ENCODE measurements around the gene SH3PXD2A. TPM values are rescaled to one million over a fixed set of nuclear protein-coding genes. Genes with fewer than 3 reads are reported as not detected.

The SH3PXD2A gene
- total RNA-seq, 4 donors from 2014 or later, result 35.0 to 54.8 (median 45.4) TPM

DNA sequence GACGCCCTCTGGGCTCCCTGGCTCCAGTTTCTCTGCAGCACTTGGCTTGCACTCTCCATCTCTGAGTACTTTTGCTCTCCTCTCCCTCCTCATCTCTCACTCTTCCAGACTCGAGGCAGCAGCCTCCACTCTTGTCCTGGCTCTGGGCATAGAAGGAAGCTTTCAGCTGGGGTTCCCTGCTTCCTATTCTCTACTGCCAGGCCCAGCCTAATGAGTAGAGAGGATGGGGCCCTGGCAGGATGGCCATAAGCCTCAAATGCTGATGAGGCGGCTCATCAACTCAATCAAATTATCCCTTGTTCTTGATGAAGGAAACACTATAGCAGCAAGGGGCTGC lies 306.1 kb downstream of the SH3PXD2A start:
- 61 to 65% methylated on average over 3 of the region's 3 CpGs for WGBS, 2 donors
- TF ChIP-seq POLR2A (IDR thresholded peaks at IDR 0.05), result no peak
- TF ChIP-seq, protein P1, sequence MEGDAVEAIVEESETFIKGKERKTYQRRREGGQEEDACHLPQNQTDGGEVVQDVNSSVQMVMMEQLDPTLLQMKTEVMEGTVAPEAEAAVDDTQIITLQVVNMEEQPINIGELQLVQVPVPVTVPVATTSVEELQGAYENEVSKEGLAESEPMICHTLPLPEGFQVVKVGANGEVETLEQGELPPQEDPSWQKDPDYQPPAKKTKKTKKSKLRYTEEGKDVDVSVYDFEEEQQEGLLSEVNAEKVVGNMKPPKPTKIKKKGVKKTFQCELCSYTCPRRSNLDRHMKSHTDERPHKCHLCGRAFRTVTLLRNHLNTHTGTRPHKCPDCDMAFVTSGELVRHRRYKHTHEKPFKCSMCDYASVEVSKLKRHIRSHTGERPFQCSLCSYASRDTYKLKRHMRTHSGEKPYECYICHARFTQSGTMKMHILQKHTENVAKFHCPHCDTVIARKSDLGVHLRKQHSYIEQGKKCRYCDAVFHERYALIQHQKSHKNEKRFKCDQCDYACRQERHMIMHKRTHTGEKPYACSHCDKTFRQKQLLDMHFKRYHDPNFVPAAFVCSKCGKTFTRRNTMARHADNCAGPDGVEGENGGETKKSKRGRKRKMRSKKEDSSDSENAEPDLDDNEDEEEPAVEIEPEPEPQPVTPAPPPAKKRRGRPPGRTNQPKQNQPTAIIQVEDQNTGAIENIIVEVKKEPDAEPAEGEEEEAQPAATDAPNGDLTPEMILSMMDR (IDR thresholded peaks at IDR 0.05), result no peak
- DNase-seq (ENCODE audit: low spot score in 2 of 2), result peak in 1 of 2 donors; percentile 61
- intact Hi-C loops (cut with DNase I; ENCODE audit: low total_unique reads), result no loop called here
- no peak overlapping the region for H3K4me3 ChIP-seq (ENCODE audit: low read depth, poor library complexity, severe bottlenecking)

DNA sequence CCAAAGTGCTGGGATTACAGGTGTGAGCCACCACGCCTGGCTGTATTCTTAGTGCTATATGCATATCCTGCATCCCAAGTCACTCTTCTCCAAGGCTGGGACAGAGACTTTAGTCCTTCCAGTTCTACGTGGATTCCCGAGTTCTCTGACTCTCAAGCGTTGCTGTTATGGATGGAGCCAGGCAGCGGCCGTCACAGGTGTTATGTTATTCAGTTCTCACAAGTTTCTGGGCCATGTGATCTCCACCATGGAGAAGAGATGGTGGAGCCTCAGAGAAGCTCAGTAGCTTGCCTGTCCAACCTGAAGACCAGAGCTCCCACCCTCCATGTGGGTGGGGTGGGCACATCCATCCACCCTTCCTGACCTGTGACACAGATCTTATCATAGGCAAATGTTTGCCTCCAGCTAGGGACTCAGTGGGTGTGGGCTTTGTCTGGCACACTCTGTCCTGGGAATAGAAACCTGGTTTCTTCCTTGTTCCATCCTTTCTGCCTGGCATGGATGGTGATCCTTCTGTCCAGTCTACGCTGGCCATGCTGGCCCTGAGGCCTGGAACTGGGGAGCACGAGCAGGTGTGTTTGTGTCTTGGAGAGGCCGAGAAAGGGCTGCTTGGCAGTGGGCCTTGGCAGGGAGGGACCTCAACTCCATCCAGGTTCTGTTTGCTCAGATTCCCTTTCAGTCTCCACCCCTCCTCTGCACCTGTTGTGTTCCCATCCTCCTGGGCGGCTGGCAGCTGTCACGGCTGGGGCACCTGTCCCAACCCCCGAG lies 306.6 kb downstream of the SH3PXD2A start:
- intact Hi-C loops (cut with DNase I; ENCODE audit: low total_unique reads), result no loop called here
- TF ChIP-seq, protein P1 (IDR thresholded peaks at IDR 0.05), result no peak
- no peak for TF ChIP-seq POLR2A (IDR thresholded peaks at IDR 0.05)
- H3K4me3 ChIP-seq (ENCODE audit: low read depth, poor library complexity, severe bottlenecking), result no peak overlapping the region
- peak in 1 of 2 donors; percentile 29 for DNase-seq (ENCODE audit: low spot score in 2 of 2)
- 68 to 76% methylated on average over 12 of the region's 12 CpGs for WGBS, 2 donors

DNA sequence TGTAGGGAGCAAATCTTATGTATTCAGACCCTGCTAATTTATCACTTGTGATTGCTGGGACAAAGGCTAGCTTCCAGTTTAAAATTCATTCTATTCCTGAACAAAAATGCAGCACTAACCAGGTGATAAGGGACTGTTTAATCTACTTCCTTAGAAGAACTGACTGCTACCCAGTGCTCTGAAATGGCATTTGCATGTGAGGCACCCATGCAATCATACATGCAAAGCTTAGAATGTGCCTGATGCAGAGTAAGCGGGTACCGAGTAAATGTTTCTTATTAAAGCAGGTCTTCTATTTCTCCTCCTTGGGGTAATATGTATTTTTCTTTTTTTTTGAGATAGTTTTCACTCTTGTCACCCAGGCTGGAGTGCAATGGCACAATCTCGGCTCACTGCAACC lies 307.4 kb downstream of the SH3PXD2A start:
- 92% methylated on average over 3 of the region's 3 CpGs for WGBS, 2 donors
- no peak for DNase-seq (ENCODE audit: low spot score in 2 of 2)
- intact Hi-C loops (cut with DNase I; ENCODE audit: low total_unique reads), result no loop called here
- no peak for TF ChIP-seq POLR2A (IDR thresholded peaks at IDR 0.05)
- TF ChIP-seq, protein P1 (IDR thresholded peaks at IDR 0.05), result no peak
- no peak overlapping the region for H3K4me3 ChIP-seq (ENCODE audit: low read depth, poor library complexity, severe bottlenecking)

DNA sequence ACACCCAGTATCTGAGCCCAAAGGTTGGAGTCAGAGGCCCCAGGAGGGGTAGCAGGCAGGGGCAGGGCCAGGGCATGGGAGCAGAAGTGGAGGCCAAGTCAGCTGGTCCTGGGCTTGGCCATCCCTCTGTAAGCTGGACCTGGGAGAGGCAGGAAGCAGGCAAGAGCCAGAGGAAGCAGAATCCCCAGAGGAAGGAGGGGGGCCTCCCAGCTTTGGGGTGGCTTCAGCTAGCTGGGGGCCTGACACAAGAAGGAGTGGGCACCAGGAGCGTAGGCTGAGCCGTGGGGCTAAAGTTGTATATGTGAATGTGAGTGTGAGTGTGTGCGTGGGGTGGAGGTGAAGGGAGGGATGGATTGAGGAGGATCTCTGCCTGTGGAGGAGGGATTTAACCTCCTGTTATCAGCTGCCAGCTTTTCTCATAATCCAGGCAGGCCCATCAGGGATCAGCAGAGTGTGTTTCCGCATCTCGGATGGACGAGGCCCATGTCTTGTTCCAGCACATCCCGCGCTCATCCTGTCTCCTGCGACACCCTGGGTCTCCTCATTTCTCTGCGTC lies 307.9 kb downstream of the SH3PXD2A start:
- 84 to 85% methylated on average over 10 of the region's 10 CpGs for WGBS, 2 donors
- TF ChIP-seq POLR2A (IDR thresholded peaks at IDR 0.05), result no peak
- TF ChIP-seq, protein P1 (IDR thresholded peaks at IDR 0.05), result no peak
- no peak overlapping the region for H3K4me3 ChIP-seq (ENCODE audit: low read depth, poor library complexity, severe bottlenecking)
- DNase-seq (ENCODE audit: low spot score in 2 of 2), result peak in 1 of 2 donors; percentile 79
- intact Hi-C loops (cut with DNase I; ENCODE audit: low total_unique reads), result no loop called here

DNA sequence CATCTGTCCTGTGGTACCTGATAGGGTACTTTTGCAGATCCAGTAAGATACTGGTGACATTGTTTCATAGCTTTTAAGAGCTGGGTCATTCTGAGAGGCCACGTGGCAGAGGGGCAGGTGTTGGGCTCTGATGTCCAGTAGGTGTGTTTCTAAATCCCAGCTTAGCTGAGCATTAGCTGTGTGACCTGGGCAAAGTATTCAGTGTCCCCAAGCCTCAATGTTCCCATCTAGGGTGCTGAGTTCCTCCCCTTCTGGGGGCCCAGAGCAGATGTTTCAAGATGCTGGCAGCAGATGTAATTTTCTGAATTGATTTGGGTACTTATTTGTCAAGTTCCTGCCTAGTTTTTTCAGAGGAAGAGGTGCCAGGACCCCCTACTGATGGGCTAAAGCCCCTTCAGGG lies 309.0 kb downstream of the SH3PXD2A start:
- no peak overlapping the region for H3K4me3 ChIP-seq (ENCODE audit: low read depth, poor library complexity, severe bottlenecking)
- whole genome bisulfite sequencing, 2 donors, result 77 to 100% methylated on average over 1 of the region's 1 CpG
- TF ChIP-seq POLR2A (IDR thresholded peaks at IDR 0.05), result no peak
- TF ChIP-seq, protein P1 (IDR thresholded peaks at IDR 0.05), result no peak
- no peak for DNase-seq (ENCODE audit: low spot score in 2 of 2)
- intact Hi-C loops (cut with DNase I; ENCODE audit: low total_unique reads), result no loop called here
